OCI-LY1 (cell line): ENCODE data around the gene PDK1.

Source experiments
- CTCF ChIP-seq: fragments of 200-600 bp; sonication (generic), shearing (Covaris generic); IDR thresholded peaks from 2 replicates; pipeline ENCODE4 v1.5.1; 2017; ENCODE audit warnings: mild to moderate bottlenecking, antibody characterized with exemption, low read length, moderate library complexity, mixed read lengths
- EZH2 ChIP-seq: fragments of 200-600 bp; sonication (generic), shearing (Covaris generic); IDR thresholded peaks from 2 replicates; pipeline ENCODE4 v1.8.0; 2017; ENCODE audit warnings: borderline replicate concordance, mixed run types, mild to moderate bottlenecking, antibody characterized with exemption, low read length, moderate library complexity, mixed read lengths

- TF ChIP-seq EZH2 (no peak), CTCF (no peak)
Observed at GRCh38 chr2:172555272-172555521, 693 bp upstream of the PDK1 start.
